Gastroesophageal sphincter (tissue), 4 donors: Measurements from ENCODE around the gene SOX11. TPM values are rescaled to one million over a fixed set of nuclear protein-coding genes. Genes with fewer than 3 reads are reported as not detected.

Source experiments
- ATAC-seq: fragments of 150-250 bp; one replicate; pipeline ENCODE4 v1.9.1; 2016; ENCODE audit warnings: mild to moderate bottlenecking, moderate library complexity
- H3K27ac ChIP-seq, 4 donors: fragments of 200-600 bp; sonication (generic) in 3 of 4; 1 replicate in 3 of 4; 2 replicates in 1 of 4; pipeline ENCODE4 v1.5.1; 2016 to 2019
- H3K27me3 ChIP-seq: fragments of 200-600 bp; sonication (generic); one replicate; pipeline ENCODE4 v1.5.1; 2019
- H3K36me3 ChIP-seq, 2 donors: fragments of 200-600 bp; sonication (generic); one replicate each; pipeline ENCODE4 v1.5.1; 2019; ENCODE audit warnings: control low read depth in 1 of 2
- H3K4me1 ChIP-seq, 3 donors: fragments of 200-600 bp; sonication (generic); 1 replicate in 2 of 3; 2 replicates in 1 of 3; pipeline ENCODE4 v1.5.1; 2016 to 2019; ENCODE audit warnings: control low read depth in 2 of 3
- H3K4me3 ChIP-seq, 2 donors: fragments of 200-600 bp; sonication (generic); one replicate each; pipeline ENCODE4 v1.5.1; 2019; ENCODE audit warnings: mild to moderate bottlenecking in 1 of 2, moderate library complexity in 1 of 2
- H3K9me3 ChIP-seq, 3 donors: fragments of 200-600 bp; sonication (generic); one replicate each; pipeline ENCODE4 v1.5.1; 2017 to 2019; ENCODE audit warnings: control low read depth in 2 of 3
- CTCF ChIP-seq, 4 experiments: fragments of 200-600 bp in 2 of 4; fragments of 450-650 bp in 2 of 4; sonication (generic) in 1 of 4; IDR thresholded peaks; one replicate each; pipeline ENCODE4 v1.5.1; 2017 to 2019; ENCODE audit warnings: antibody characterized with exemption in 4 of 4, mild to moderate bottlenecking in 2 of 4, moderate library complexity in 2 of 4
- EP300 ChIP-seq: sonication (generic); formaldehyde crosslinking; IDR thresholded peaks from one replicate; pipeline ENCODE4 v1.6.1; 2017; ENCODE audit warnings: antibody characterized with exemption, mild to moderate bottlenecking
- POLR2A ChIP-seq, 2 donors: fragments of 450-650 bp; IDR thresholded peaks; one replicate each; pipeline ENCODE4 v1.6.1; 2017; ENCODE audit warnings: antibody characterized with exemption in 2 of 2, mild to moderate bottlenecking in 2 of 2, moderate library complexity in 1 of 2
- POLR2AphosphoS5 ChIP-seq: sonication (generic); formaldehyde crosslinking; IDR thresholded peaks from one replicate; pipeline ENCODE4 v1.6.1; 2017; ENCODE audit warnings: antibody characterized with exemption
- WGBS, 2 donors: methylation state at CpG; one replicate each; pipeline ENCODE4 v1.1.5; 2018; ENCODE audit warnings: low coverage in 1 of 2; 5-methylcytosine and 5-hydroxymethylcytosine counted together
- total RNA-seq, 4 donors: library from RNA; depleted of rRNA; stranded (reverse); fragments of >200 nt; gene quantifications; one replicate each; pipeline ENCODE4 v1.1.0, GENCODE V29; 2016

The SOX11 gene
- total RNA-seq, 4 donors from 2014 or later: 0.73 to 0.94 (median 0.82) TPM

GRCh38 chr2:5672749-5673144, 19.4 kb upstream of the SOX11 start:
- Histone ChIP-seq H3K9me3 (no peaks in the 10 kb centered on the region), H3K27ac (no peak overlapping the region), H3K4me1 (peaks cover 0 to 9% (median 0%) of the 10 kb centered on the region in 3 donors), H3K36me3 (no peaks in the 10 kb centered on the region), H3K4me3 (no peak overlapping the region), H3K27me3 (peaks cover 45% of the 10 kb centered on the region)
- TF ChIP-seq EP300 (no peak), POLR2AphosphoS5 (no peak), CTCF (IDR thresholded peaks at IDR 0.05) (no peak), POLR2A (IDR thresholded peaks at IDR 0.05) (no peak)
- no peak for ATAC-seq
- 75% methylated on average over 5 of the region's 15 CpGs; no CpG with 5 or more reads in 1 of the 2 donors for WGBS, 2 donors

- no peak for TF ChIP-seq CTCF (IDR thresholded peaks at IDR 0.05)
- no peak for TF ChIP-seq POLR2AphosphoS5
- TF ChIP-seq EP300: no peak
- TF ChIP-seq POLR2A (IDR thresholded peaks at IDR 0.05): no peak
- Histone ChIP-seq H3K4me1 (peaks cover 0 to 9% (median 0%) of the 10 kb centered on the region in 3 donors), H3K36me3 (no peaks in the 10 kb centered on the region), H3K27me3 (peaks cover 45% of the 10 kb centered on the region), H3K27ac (no peak overlapping the region), H3K4me3 (no peak overlapping the region), H3K9me3 (no peaks in the 10 kb centered on the region)
- ATAC-seq: no peak
- 10 to 20% methylated on average over 7 to 14 of the region's 58 CpGs for WGBS, 2 donors
Measured at GRCh38 chr2:5673145-5674025, 18.8 kb upstream of the SOX11 start.

- Histone ChIP-seq H3K27ac (no peak overlapping the region), H3K36me3 (no peaks in the 10 kb centered on the region), H3K4me1 (peaks cover 0 to 9% (median 0%) of the 10 kb centered on the region in 3 donors), H3K27me3 (peaks cover 50% of the 10 kb centered on the region), H3K4me3 (no peak overlapping the region), H3K9me3 (no peaks in the 10 kb centered on the region)
- no peak for ATAC-seq
- 27 to 32% methylated on average over 2 of the region's 2 CpGs for WGBS, 2 donors
- TF ChIP-seq POLR2AphosphoS5 (no peak), EP300 (no peak), CTCF (IDR thresholded peaks at IDR 0.05) (no peak), POLR2A (IDR thresholded peaks at IDR 0.05) (no peak)
Measured at GRCh38 chr2:5674026-5674340, 18.2 kb upstream of the SOX11 start.

- WGBS, 2 donors: 89 to 91% methylated on average over 2 of the region's 2 CpGs
- Histone ChIP-seq H3K36me3 (no peaks in the 10 kb centered on the region), H3K27ac (no peak overlapping the region), H3K27me3 (peaks cover 58% of the 10 kb centered on the region), H3K4me3 (no peak overlapping the region), H3K9me3 (peaks cover 0 to 11% (median 0%) of the 10 kb centered on the region in 3 donors), H3K4me1 (peaks cover 0 to 9% (median 0%) of the 10 kb centered on the region in 3 donors)
- ATAC-seq: no peak
- TF ChIP-seq EP300 (no peak), POLR2AphosphoS5 (no peak), CTCF (IDR thresholded peaks at IDR 0.05) (no peak), POLR2A (IDR thresholded peaks at IDR 0.05) (no peak)
Measured at GRCh38 chr2:5677133-5677532, 15.1 kb upstream of the SOX11 start.

GRCh38 chr2:5683471-5683870, 8.7 kb upstream of the SOX11 start:
- WGBS, 2 donors: 60% methylated on average over 3 of the region's 6 CpGs; no CpG with 5 or more reads in 1 of the 2 donors
- H3K27me3 ChIP-seq: peaks cover 64% of the 10 kb centered on the region
- no peaks in the 10 kb centered on the region for H3K4me1 ChIP-seq

More at GRCh38 chr2:5683471-5683870, 8.7 kb upstream of the SOX11 start:
- no peak for ATAC-seq
- Histone ChIP-seq H3K27ac (no peak overlapping the region), H3K36me3 (no peaks in the 10 kb centered on the region), H3K4me3 (no peak overlapping the region), H3K9me3 (peaks cover 0 to 11% (median 0%) of the 10 kb centered on the region in 3 donors)
- TF ChIP-seq EP300 (no peak), POLR2A (IDR thresholded peaks at IDR 0.05) (no peak), POLR2AphosphoS5 (no peak), CTCF (IDR thresholded peaks at IDR 0.05) (no peak)
